SK-N-SH (cell line): Measurements from ENCODE around the gene CACNA2D3. TPM values are rescaled to one million over a fixed set of nuclear protein-coding genes. Genes with fewer than 3 reads are reported as not detected.

Experiments
- CTCF ChIA-PET: fragments of 300-600, 350-600 bp; formaldehyde crosslinking; extraction: SDS; loops from one replicate; lab custom pipeline; 2021; lab: Yijun Ruan, JAX
- POLR2A ChIA-PET: fragments of 350-600 bp; sonication (Branson Sonifier 250); formaldehyde crosslinking; extraction: SDS; loops from one replicate; lab custom pipeline; 2020; ENCODE audit warnings: antibody characterized with exemption, inconsistent platforms; lab: Yijun Ruan, JAX
- DNase-seq: peaks from one replicate; pipeline ENCODE4 v3.0.0; 2012
- H2AFZ ChIP-seq: fragments of 200-600 bp; sonication (generic); 2 replicates; pipeline ENCODE4 v1.8.1; 2016; ENCODE audit warnings: antibody characterized with exemption, mild to moderate bottlenecking, low read depth
- H3F3A ChIP-seq: fragments of 200-600 bp; sonication (generic); replicated peaks from 2 replicates; pipeline ENCODE3; 2016; ENCODE audit warnings: antibody characterized with exemption, mild to moderate bottlenecking; ENCODE audit not compliant: insufficient read depth
- H3K27ac ChIP-seq, 2 experiments: fragments of 200-500 bp in 1 of 2; fragments of 200-600 bp in 1 of 2; sonication (Bioruptor generic) in 1 of 2; sonication (generic), shearing (Covaris generic) in 1 of 2; 2 replicates each; pipeline versions ENCODE4 v1.5.1 to v1.6.1; 2014 to 2016; ENCODE audit warnings: low read depth in 2 of 2, inconsistent platforms in 1 of 2, low read length in 1 of 2, mild to moderate bottlenecking in 1 of 2, mixed read lengths in 1 of 2
- H3K27me3 ChIP-seq: fragments of 200-600 bp; sonication (generic), shearing (Covaris generic); 2 replicates; pipeline ENCODE4 v1.6.1; 2016; ENCODE audit warnings: mixed run types; ENCODE audit not compliant: insufficient read depth
- H3K36me3 ChIP-seq, 2 experiments: fragments of 200-500 bp in 1 of 2; fragments of 200-600 bp in 1 of 2; sonication (Bioruptor generic) in 1 of 2; sonication (generic) in 1 of 2; replicated peaks in 1 of 2; 2 replicates each; pipeline versions ENCODE3 to v1.5.1; 2014 to 2016; ENCODE audit warnings: low read length in 1 of 2, mild to moderate bottlenecking in 1 of 2; ENCODE audit not compliant: insufficient read depth in 2 of 2, control insufficient read depth in 1 of 2
- H3K4me1 ChIP-seq, 2 experiments: fragments of 200-500 bp in 1 of 2; fragments of 200-600 bp in 1 of 2; sonication (Bioruptor generic) in 1 of 2; sonication (generic), shearing (Covaris generic) in 1 of 2; 2 replicates each; pipeline versions ENCODE4 v1.5.1 to v1.6.1; 2014 to 2016; ENCODE audit warnings: low read depth in 1 of 2, low read length in 1 of 2, mixed run types in 1 of 2; ENCODE audit not compliant: insufficient read depth in 2 of 2, control insufficient read depth in 1 of 2
- H3K4me2 ChIP-seq: fragments of 200-600 bp; sonication (generic), shearing (Covaris generic); 2 replicates; pipeline ENCODE4 v1.6.1; 2017; ENCODE audit warnings: mixed run types
- H3K4me3 ChIP-seq, 2 experiments: fragments of 200-500 bp in 1 of 2; fragments of 200-600 bp in 1 of 2; sonication (Bioruptor generic) in 1 of 2; sonication (generic), shearing (Covaris generic) in 1 of 2; 2 replicates each; pipeline versions ENCODE4 v1.5.1 to v1.8.1; 2014 to 2016; ENCODE audit warnings: low read depth in 2 of 2, inconsistent platforms in 1 of 2, low read length in 1 of 2, mild to moderate bottlenecking in 1 of 2, mixed read lengths in 1 of 2, moderate library complexity in 1 of 2
- H3K79me2 ChIP-seq: fragments of 200-600 bp; sonication (generic); 2 replicates; pipeline ENCODE4 v1.8.1; 2017; ENCODE audit warnings: mild to moderate bottlenecking; ENCODE audit not compliant: insufficient read depth
- H3K9ac ChIP-seq: fragments of 200-600 bp; sonication (generic); 2 replicates; pipeline ENCODE4 v1.6.1; 2017; ENCODE audit warnings: mixed run types
- H3K9me2 ChIP-seq: fragments of 200-600 bp; sonication (generic); 2 replicates; pipeline ENCODE4 v1.6.1; 2017; ENCODE audit warnings: mixed run types
- H3K9me3 ChIP-seq: fragments of 200-600 bp; sonication (generic); 2 replicates; pipeline ENCODE4 v1.6.1; 2017; ENCODE audit warnings: mixed run types, mild to moderate bottlenecking, moderate library complexity
- H4K20me1 ChIP-seq: fragments of 200-600 bp; sonication (generic); 2 replicates; pipeline ENCODE4 v1.6.1; 2017; ENCODE audit warnings: mild to moderate bottlenecking, mixed run types; ENCODE audit not compliant: insufficient read depth
- CHD2 ChIP-seq: fragments of 150-350 bp; IDR thresholded peaks from 2 replicates; pipeline ENCODE4 v1.6.1; 2018; ENCODE audit warnings: low read length; ENCODE audit not compliant: partially characterized antibody
- EP300 ChIP-seq, 2 experiments: IDR thresholded peaks; 2 replicates each; pipeline versions ENCODE4 v1.4.0 to v1.6.1; 2012; ENCODE audit warnings: borderline replicate concordance in 1 of 2, low read depth in 1 of 2, low read length in 1 of 2
- FOSL2 ChIP-seq: IDR thresholded peaks from 2 replicates; pipeline ENCODE4 v1.4.0; 2012; ENCODE audit warnings: low read depth, mild to moderate bottlenecking, moderate library complexity, borderline replicate concordance
- FOXM1 ChIP-seq: IDR thresholded peaks from 2 replicates; pipeline ENCODE4 v1.4.0; 2012; ENCODE audit warnings: low read depth, mild to moderate bottlenecking
- GATA2 ChIP-seq: sonication (generic); formaldehyde crosslinking; IDR thresholded peaks from 2 replicates; pipeline ENCODE4 v1.5.0; 2020; ENCODE audit warnings: mild to moderate bottlenecking, missing genetic modification reagents
- MEF2A ChIP-seq: IDR thresholded peaks from 2 replicates; pipeline ENCODE4 v1.4.0; 2012; ENCODE audit warnings: low read depth, borderline replicate concordance
- MXI1 ChIP-seq: IDR thresholded peaks from 2 replicates; pipeline ENCODE4 v1.6.1; 2012; ENCODE audit warnings: mild to moderate bottlenecking, low read depth, low read length, improper control_type of control experiment
- NRF1 ChIP-seq: IDR thresholded peaks from 2 replicates; pipeline ENCODE4 v1.6.1; 2012; ENCODE audit warnings: low read depth, mild to moderate bottlenecking, low read length
- PBX3 ChIP-seq: IDR thresholded peaks from 2 replicates; pipeline ENCODE4; 2012
- POLR2AphosphoS5 ChIP-seq: IDR thresholded peaks from 2 replicates; pipeline ENCODE4 v1.6.1; 2012; ENCODE audit warnings: low read depth, low read length
- RAD21 ChIP-seq: IDR thresholded peaks from 2 replicates; pipeline ENCODE4 v1.6.1; 2012; ENCODE audit warnings: mild to moderate bottlenecking, low read length
- REST ChIP-seq: IDR thresholded peaks from 2 replicates; pipeline ENCODE4 v1.6.1; 2012; ENCODE audit warnings: mild to moderate bottlenecking, low read depth, low read length, moderate library complexity
- RXRA ChIP-seq: IDR thresholded peaks from 2 replicates; pipeline ENCODE4 v1.4.0; 2012; ENCODE audit warnings: low read depth, mild to moderate bottlenecking, borderline replicate concordance
- SIN3A ChIP-seq: IDR thresholded peaks from 2 replicates; pipeline ENCODE4 v1.6.1; 2012; ENCODE audit warnings: low read depth, mild to moderate bottlenecking, low read length, moderate library complexity, borderline replicate concordance
- SMC3 ChIP-seq: IDR thresholded peaks from 2 replicates; pipeline ENCODE4 v1.6.1; 2012; ENCODE audit warnings: low read depth, low read length, improper control_type of control experiment
- TAF1 ChIP-seq: IDR thresholded peaks from 2 replicates; pipeline ENCODE4 v1.6.1; 2012; ENCODE audit warnings: low read depth, mild to moderate bottlenecking, low read length, moderate library complexity, borderline replicate concordance
- TCF12 ChIP-seq: IDR thresholded peaks from 2 replicates; pipeline ENCODE4 v1.4.0; 2012
- USF1 ChIP-seq: IDR thresholded peaks from 2 replicates; pipeline ENCODE4 v1.4.0; 2012; ENCODE audit warnings: low read depth, borderline replicate concordance
- ZBTB33 ChIP-seq: IDR thresholded peaks from 2 replicates; pipeline ENCODE4 v1.4.0; 2012; ENCODE audit warnings: low read depth, borderline replicate concordance
- WGBS: methylation state at CpG from one replicate; pipeline ENCODE4 v1.1.6; 2017; ENCODE audit warnings: low lambda C conversion rate; 5-methylcytosine and 5-hydroxymethylcytosine counted together
- polyA plus RNA-seq, 3 experiments: library from polyadenylated mRNA; depleted of rRNA; stranded (reverse); fragments of >200 nt; gene quantifications; 2 replicates each; pipeline ENCODE4 v1.2.3, GENCODE V29; 2012

CACNA2D3 gene
- polyA plus RNA-seq, 1 of the 3 experiments (the other 2 are of a cell fraction) = 0.15 TPM

GRCh38 chr3:54131890-54132289 is 9.5 kb downstream of the CACNA2D3 start:
- POLR2A ChIA-PET = no interaction called here
- Histone ChIP-seq H2AFZ (no peak overlapping the region), H3K4me1 (no peaks in the 10 kb centered on the region; a peak in 1 of 4 replicates), H3K4me3 (no peak overlapping the region), H3K27ac (no peak overlapping the region), H3K27me3 (no peaks in the 10 kb centered on the region), H3K9me2 (no peaks in the 10 kb centered on the region), H3K79me2 (no peaks in the 10 kb centered on the region), H4K20me1 (no peaks in the 10 kb centered on the region), H3K4me2 (no peak overlapping the region), H3K9ac (no peak overlapping the region), H3F3A (no peaks in the 10 kb centered on the region), H3K36me3 (no peaks in the 10 kb centered on the region), H3K9me3 (no peaks in the 10 kb centered on the region)
- TF ChIP-seq POLR2AphosphoS5 (no peak), NRF1 (no peak), RAD21 (no peak), MEF2A (no peak), GATA2 (CRISPR knock-in tag) (no peak), SMC3 (no peak), TCF12 (no peak), ZBTB33 (no peak), RXRA (no peak), TAF1 (no peak), REST (no peak), USF1 (no peak), PBX3 (no peak), CHD2 (no peak), SIN3A (no peak), FOXM1 (no peak), MXI1 (no peak), EP300 (IDR thresholded peaks at IDR 0.05; ENCODE audit: borderline replicate concordance in 1 of 2, low read depth in 1 of 2, low read length in 1 of 2) (no peak), FOSL2 (no peak)
- DNase-seq = no peak
- CTCF ChIA-PET = interaction anchor here (1.1 to 5.4 kb wide), 3 partner anchors 10 to 193 kb away, joined by 4 to 30 read pairs (median 9); partner anchors contain the start of gene CACNA2D3
- 57% methylated on average over 8 of the region's 8 CpGs for WGBS
